HEK293T (cell line): ENCODE data around the gene ARHGEF39.

Experiments
- CTCF ChIA-PET: fragments of 350-600 bp; formaldehyde crosslinking; extraction: SDS; loops from one replicate; lab custom pipeline; 2021; ENCODE audit warnings: antibody characterized with exemption, inconsistent platforms; lab: Yijun Ruan, JAX
- POLR2A ChIA-PET: fragments of 350-600 bp; formaldehyde crosslinking; extraction: SDS; loops from one replicate; lab custom pipeline; 2020; ENCODE audit warnings: antibody characterized with exemption, inconsistent platforms; lab: Yijun Ruan, JAX
- DNase-seq: peaks from one replicate; pipeline ENCODE4 v3.0.0; 2012; ENCODE audit warnings: mixed read lengths; ENCODE audit errors: extremely low spot score
- ARNT ChIP-seq: fragments of 450-650 bp; IDR thresholded peaks from 2 replicates; pipeline ENCODE4 v1.6.1; 2017; ENCODE audit warnings: mild to moderate bottlenecking
- BHLHE40 ChIP-seq: fragments of 450-650 bp; IDR thresholded peaks from 2 replicates; pipeline ENCODE4 v1.6.1; 2016; ENCODE audit warnings: mild to moderate bottlenecking, moderate library complexity, borderline replicate concordance
- CTBP1 ChIP-seq: fragments of 450-650 bp; IDR thresholded peaks from 2 replicates; pipeline ENCODE4 v1.6.1; 2016; ENCODE audit warnings: borderline replicate concordance
- ELF4 ChIP-seq: fragments of 450-650 bp; IDR thresholded peaks from 2 replicates; pipeline ENCODE4 v1.6.1; 2017; ENCODE audit warnings: antibody characterized with exemption
- FOXA1 ChIP-seq: fragments of 450-650 bp; IDR thresholded peaks from 2 replicates; pipeline ENCODE4 v1.6.1; 2016; ENCODE audit warnings: mild to moderate bottlenecking
- FOXK2 ChIP-seq: fragments of 450-650 bp; IDR thresholded peaks from 2 replicates; pipeline ENCODE4 v1.6.1; 2016; ENCODE audit warnings: mild to moderate bottlenecking
- FOXM1 ChIP-seq: fragments of 450-650 bp; IDR thresholded peaks from 2 replicates; pipeline ENCODE4 v1.6.1; 2017; ENCODE audit warnings: mild to moderate bottlenecking, borderline replicate concordance
- HDGF ChIP-seq: fragments of 450-650 bp; IDR thresholded peaks from 2 replicates; pipeline ENCODE4 v1.6.1; 2017; ENCODE audit warnings: antibody characterized with exemption, borderline replicate concordance
- L3MBTL2 ChIP-seq: fragments of 450-650 bp; conservative IDR thresholded peaks from 2 replicates; pipeline ENCODE4 v1.6.1; 2016; ENCODE audit warnings: mild to moderate bottlenecking
- LEF1 ChIP-seq: fragments of 450-650 bp; IDR thresholded peaks from 2 replicates; pipeline ENCODE4 v1.6.1; 2017; ENCODE audit warnings: mild to moderate bottlenecking, borderline replicate concordance
- NFRKB ChIP-seq: fragments of 450-650 bp; IDR thresholded peaks from 2 replicates; pipeline ENCODE4 v1.6.1; 2016; ENCODE audit warnings: mild to moderate bottlenecking, moderate library complexity
- PKNOX1 ChIP-seq: fragments of 450-650 bp; IDR thresholded peaks from 2 replicates; pipeline ENCODE4 v1.6.1; 2016
- SP1 ChIP-seq: fragments of 450-650 bp; IDR thresholded peaks from 2 replicates; pipeline ENCODE4 v1.6.1; 2017
- SUZ12 ChIP-seq: fragments of 450-650 bp; IDR thresholded peaks from 2 replicates; pipeline ENCODE4 v1.6.1; 2016; ENCODE audit warnings: mild to moderate bottlenecking
- TARDBP ChIP-seq: fragments of 450-650 bp; IDR thresholded peaks from 2 replicates; pipeline ENCODE4 v1.6.1; 2016
- ZNF384 ChIP-seq: fragments of 450-650 bp; IDR thresholded peaks from 2 replicates; pipeline ENCODE4 v1.6.1; 2016

ARHGEF39 gene

GRCh38 chr9:35695943-35696401, 31.0 kb upstream of the ARHGEF39 start:
- DNase-seq: no peak
- no peak for TF ChIP-seq LEF1
- no peak for TF ChIP-seq ZNF384
- TF ChIP-seq CTBP1: no peak
- TF ChIP-seq NFRKB: no peak
- TF ChIP-seq ARNT: no peak
- TF ChIP-seq PKNOX1: no peak
- no peak for TF ChIP-seq HDGF
- no peak for TF ChIP-seq SUZ12
- TF ChIP-seq BHLHE40: no peak
- TF ChIP-seq SP1: no peak
- TF ChIP-seq FOXK2: no peak
- no peak for TF ChIP-seq FOXA1
- no peak for TF ChIP-seq FOXM1
- TF ChIP-seq TARDBP: no peak
- TF ChIP-seq ELF4: no peak
- TF ChIP-seq L3MBTL2: no peak
- CTCF ChIA-PET: interaction anchor here (0.6 to 1.8 kb wide), 12 partner anchors 8 to 75 kb away, joined by 3 to 11 read pairs (median 4); partner anchors contain the start of genes CREB3, RGP1 and TLN1
- POLR2A ChIA-PET: interaction anchor here (1.0 to 2.3 kb wide), 6 partner anchors 20 to 53 kb away, joined by 3 to 6 read pairs (median 4); partner anchors contain the start of genes ARHGEF39, CCDC107, CREB3 and GBA2

- ChIA-PET POLR2A (interaction anchor here (1.8 kb wide), 1 partner anchor 31 kb away, joined by 6 read pairs; no protein-coding TSS in a partner anchor), CTCF (interaction anchor here (0.7 to 1.4 kb wide), 2 partner anchors 33 to 260 kb away, joined by 4 to 5 read pairs; partner anchors contain the start of gene CCDC107)
- TF ChIP-seq SP1 (no peak), PKNOX1 (no peak), ZNF384 (no peak), FOXM1 (no peak), BHLHE40 (no peak), HDGF (no peak), TARDBP (no peak), CTBP1 (no peak), SUZ12 (no peak), NFRKB (no peak), FOXK2 (no peak), ARNT (no peak), ELF4 (no peak), L3MBTL2 (no peak)
- no peak for DNase-seq
Measured at GRCh38 chr9:35691757-35692301, 26.8 kb upstream of the ARHGEF39 start.

GRCh38 chr9:35691334-35691650, 26.3 kb upstream of the ARHGEF39 start:
- no peak for TF ChIP-seq FOXA1
- TF ChIP-seq ZNF384: no peak
- no peak for TF ChIP-seq L3MBTL2
- TF ChIP-seq CTBP1: no peak
- TF ChIP-seq BHLHE40: no peak
- TF ChIP-seq NFRKB: no peak
- no peak for TF ChIP-seq FOXK2
- no peak for TF ChIP-seq ARNT
- no peak for DNase-seq
- ChIA-PET POLR2A (interaction anchor here (0.6 to 1.9 kb wide), 6 partner anchors 10 to 41 kb away, joined by 3 to 14 read pairs (median 4); partner anchors contain the start of genes ARHGEF39, CCDC107, CREB3 and RMRP), CTCF (interaction anchor here (1.4 kb wide), 1 partner anchor 33 kb away, joined by 5 read pairs; the partner anchor contains the start of gene CCDC107)

GRCh38 chr9:35690614-35691333, 25.8 kb upstream of the ARHGEF39 start:
- DNase-seq: peak; percentile 69
- CTCF ChIA-PET: interaction anchor here (1.4 kb wide), 1 partner anchor 32 kb away, joined by 5 read pairs; the partner anchor contains the start of gene CCDC107
- no peak for TF ChIP-seq FOXK2
- TF ChIP-seq ARNT: no peak
- TF ChIP-seq LEF1: no peak
- 0 out of 2 replicates have a peak, but pooled peaks have one; percentile 50 for TF ChIP-seq L3MBTL2
- POLR2A ChIA-PET: interaction anchor here (0.6 to 1.9 kb wide), 6 partner anchors 10 to 42 kb away, joined by 3 to 14 read pairs (median 4); partner anchors contain the start of genes ARHGEF39, CCDC107, CREB3 and RMRP

GRCh38 chr9:35690294-35690613, 25.3 kb upstream of the ARHGEF39 start:
- no peak for DNase-seq
- no peak for TF ChIP-seq NFRKB
- TF ChIP-seq TARDBP: no peak
- no peak for TF ChIP-seq ARNT
- no peak for TF ChIP-seq ZNF384
- TF ChIP-seq PKNOX1: no peak
- TF ChIP-seq CTBP1: no peak
- no peak for TF ChIP-seq FOXM1
- no peak for TF ChIP-seq ELF4
- TF ChIP-seq LEF1: no peak
- no peak for TF ChIP-seq FOXK2
- TF ChIP-seq SP1: no peak
- no peak for TF ChIP-seq FOXA1
- no peak for TF ChIP-seq BHLHE40
- CTCF ChIA-PET: no interaction called here
- POLR2A ChIA-PET: interaction anchor here (1.2 to 1.9 kb wide), 3 partner anchors 26 to 32 kb away, joined by 3 to 14 read pairs (median 6); partner anchors contain the start of genes ARHGEF39, CCDC107 and RMRP
